Occipital lobe (tissue), 2 donors: ENCODE data around the gene SLC13A4. TPM values are rescaled to one million over a fixed set of nuclear protein-coding genes. Genes with fewer than 3 reads are reported as not detected.
"Not testable (repeated sequence)": the region's sequence is repeated elsewhere in the genome, so short reads cannot be mapped to it uniquely, and the experiment has no call there.

ENCODE experiments used
- DNase-seq: peaks from one replicate; lab custom pipeline; 2025; lab: John Stamatoyannopoulos, UW
- total RNA-seq: library from RNA; depleted of rRNA; stranded (reverse); fragments of >200 nt; gene quantifications from one replicate; pipeline ENCODE4 v1.2.3, GENCODE V29; 2014

SLC13A4 gene
- total RNA-seq, 1 donor from 2014 or later = 7.6 TPM

DNA sequence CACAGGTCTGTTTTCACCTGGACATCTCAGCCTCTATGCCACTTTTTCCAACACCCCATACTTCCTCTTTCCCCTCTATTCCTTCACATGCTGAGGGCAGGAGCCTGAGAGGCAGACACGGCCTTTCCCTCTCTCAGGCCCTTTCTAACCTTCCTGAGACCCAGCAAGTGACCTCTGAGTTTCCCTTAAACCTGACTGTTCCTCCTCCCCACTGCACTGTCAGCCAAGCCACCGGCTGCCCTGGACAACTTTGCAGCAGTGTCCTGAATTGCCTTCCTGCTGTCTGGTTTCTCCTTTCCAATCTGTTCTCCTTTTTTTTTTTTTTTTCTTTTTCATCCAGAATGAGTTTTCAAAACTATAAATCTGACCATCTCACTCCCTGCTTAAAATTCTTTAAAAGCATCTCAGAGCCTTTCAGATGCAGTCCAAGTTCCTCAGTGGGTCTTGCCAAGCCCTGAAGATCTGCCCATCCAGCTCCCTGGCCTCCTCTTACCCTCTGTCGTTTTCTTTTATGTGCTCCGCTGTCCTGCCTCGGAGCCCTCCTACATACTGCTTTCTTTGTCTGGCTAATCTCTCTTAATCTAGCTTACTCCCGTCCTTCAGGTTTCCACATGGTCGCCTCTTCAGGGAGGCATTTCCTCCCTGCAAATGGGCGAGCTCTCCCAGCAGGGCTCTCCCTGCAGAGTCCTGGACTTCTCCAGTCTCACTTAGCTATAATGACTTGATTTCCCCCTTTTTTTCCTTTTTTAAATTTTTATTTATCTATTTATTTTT, 30.5 kb downstream of the SLC13A4 start:
- DNase-seq = no peak

GRCh38 chr7:135693558-135693957, 34.4 kb downstream of the SLC13A4 start:
- no peak for DNase-seq

DNA sequence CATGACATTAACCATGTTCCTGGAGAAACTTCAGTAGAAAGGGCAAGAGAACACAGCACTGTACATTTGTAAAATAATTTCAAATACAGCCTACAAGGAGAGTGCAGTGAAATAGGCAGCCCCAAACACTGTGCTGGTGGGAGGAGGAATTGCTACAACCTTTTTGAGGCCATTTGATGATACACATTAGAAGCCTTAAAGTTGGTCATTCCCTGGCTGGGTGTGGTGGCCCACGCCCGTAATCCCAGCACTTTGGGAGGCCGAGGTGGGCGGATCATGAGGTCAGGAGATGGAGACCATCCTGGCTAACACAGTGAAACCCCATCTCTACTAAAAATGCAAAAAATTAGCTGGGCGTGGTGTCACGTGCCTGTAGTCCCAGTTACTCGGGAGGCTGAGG, 35.4 kb downstream of the SLC13A4 start:
- DNase-seq = not testable (repeated sequence)

- DNase-seq = no peak
Observed at GRCh38 chr7:135692055-135692454, 35.9 kb downstream of the SLC13A4 start.

DNA sequence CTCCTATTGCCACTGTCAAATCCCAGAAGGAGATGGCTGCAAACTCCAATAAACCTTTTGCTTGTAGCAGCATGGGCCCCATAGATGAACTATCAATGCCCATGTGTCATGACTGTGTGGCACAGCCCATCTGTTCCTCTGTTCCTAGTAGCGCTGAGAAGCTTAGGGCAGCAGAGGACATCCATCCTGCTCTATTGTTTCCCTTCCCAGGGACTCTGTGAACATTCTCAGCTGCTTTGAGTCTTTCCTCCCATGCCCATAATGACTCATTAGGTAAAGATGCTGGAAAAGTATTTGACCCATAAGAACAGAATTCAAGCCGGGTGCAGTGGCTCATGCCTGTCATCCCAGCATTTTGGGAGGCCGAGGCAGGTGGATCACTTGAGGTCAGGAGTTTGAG, 37.4 kb downstream of the SLC13A4 start:
- DNase-seq = no peak

GRCh38 chr7:135687466-135687865, 40.5 kb downstream of the SLC13A4 start:
- DNase-seq = no peak

DNA sequence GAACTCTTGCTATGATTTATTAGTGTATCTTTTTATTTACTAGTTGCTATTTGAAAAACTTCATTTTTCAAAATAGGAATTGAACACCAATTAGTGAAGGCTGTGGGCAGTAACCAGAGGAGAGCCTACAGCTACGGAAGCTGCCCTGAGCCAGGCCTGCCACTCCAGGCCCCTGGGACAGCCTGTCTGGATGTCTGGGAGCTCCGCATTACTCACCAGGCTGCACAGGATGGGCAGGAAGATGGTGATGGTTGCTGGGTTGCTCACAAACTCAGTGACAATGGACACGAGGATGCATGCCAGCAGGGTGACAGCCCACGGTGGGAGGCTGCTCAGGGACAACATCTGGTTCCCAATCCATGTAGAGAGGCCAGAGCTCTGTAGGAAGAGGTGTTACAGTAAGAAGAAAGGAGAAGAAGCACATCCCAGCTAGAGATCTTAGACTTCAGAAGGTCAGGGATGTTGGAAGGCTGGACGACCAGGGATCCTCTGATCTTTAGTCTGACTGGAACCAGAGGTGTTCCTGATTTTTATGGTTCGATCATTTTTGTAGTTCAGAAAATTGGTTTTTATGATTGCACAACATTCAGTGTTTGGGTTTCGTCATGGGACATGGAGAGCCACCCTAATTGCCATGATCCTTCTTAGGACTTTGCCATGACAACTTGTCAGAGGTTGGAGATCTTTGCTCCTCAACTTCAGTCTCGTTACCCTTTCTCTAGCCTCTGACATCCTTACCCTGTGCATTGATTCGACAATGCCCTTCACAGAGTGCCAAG, 42.5 kb downstream of the SLC13A4 start:
- DNase-seq = no peak

DNA sequence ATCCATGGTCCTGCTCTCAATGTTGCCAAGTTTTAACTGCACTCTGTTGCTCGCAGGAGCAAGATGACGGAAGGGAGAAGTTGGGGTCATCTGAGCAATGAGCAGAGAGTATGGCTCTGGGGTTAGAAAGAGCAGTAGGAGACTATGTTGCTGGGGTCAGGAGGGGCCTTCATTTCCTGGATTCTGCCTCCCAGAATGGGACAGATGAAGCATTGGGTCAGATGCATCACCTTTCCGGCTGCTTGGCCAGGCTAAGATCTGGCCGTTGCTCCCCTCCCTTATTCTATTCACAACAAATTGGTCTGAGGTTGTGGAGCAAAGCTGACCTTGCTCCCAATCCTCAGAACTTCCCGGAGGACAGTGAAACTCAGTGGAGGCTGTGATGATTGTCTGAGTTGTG, 43.3 kb downstream of the SLC13A4 start:
- DNase-seq = no peak

DNA sequence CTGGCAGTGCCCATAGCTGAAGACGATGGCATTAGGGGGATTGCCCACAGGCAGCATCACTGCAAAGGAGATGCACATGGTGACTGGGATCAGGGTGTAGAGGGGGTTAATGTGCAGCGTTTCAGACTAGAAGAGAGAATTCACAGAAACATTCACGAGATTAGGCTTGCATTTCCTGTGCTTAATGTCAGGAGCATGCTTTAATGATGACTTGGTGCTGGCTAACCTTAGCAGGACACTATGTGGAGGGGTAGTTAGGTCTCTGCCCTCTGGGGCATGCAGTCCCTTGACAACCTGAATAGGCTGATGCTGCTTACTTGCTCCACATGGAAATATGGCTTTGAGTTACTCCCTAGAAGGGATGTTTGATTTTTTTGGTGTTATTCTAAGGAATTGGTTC, 43.9 kb downstream of the SLC13A4 start:
- no peak for DNase-seq

- no peak for DNase-seq
Observed at GRCh38 chr7:135683609-135684008, 44.4 kb downstream of the SLC13A4 start.

- DNase-seq = no peak
Observed at GRCh38 chr7:135682191-135682590, 45.8 kb downstream of the SLC13A4 start.

GRCh38 chr7:135681762-135682161, 46.2 kb downstream of the SLC13A4 start:
- no peak for DNase-seq

- DNase-seq = no peak
Observed at GRCh38 chr7:135678612-135679575, 49.1 kb downstream of the SLC13A4 start.

GRCh38 chr7:135673360-135673706, 54.7 kb downstream of the SLC13A4 start:
- DNase-seq = no peak

- no peak for DNase-seq
Observed at GRCh38 chr7:135672560-135673359, 55.2 kb downstream of the SLC13A4 start.

GRCh38 chr7:135670179-135670578, 57.8 kb downstream of the SLC13A4 start:
- DNase-seq = no peak

DNA sequence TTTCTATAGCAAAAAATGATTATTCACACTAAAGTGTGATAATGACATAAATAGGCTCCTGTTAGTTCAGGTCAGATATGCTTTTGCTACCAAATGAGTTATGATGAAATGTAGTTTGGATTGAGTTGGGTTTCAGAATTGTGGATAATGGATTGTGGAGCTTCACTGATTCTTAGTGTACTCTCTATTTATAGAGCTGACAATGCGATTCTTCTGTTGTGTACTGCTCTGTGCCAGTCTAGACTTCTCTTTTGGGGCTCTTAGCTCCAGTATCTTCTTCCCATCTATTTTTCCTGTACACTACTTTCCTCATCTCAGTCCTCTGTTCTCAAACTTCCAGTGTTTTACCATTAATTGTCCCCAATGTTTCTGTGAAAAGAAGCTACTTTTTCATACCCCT, 58.2 kb downstream of the SLC13A4 start:
- no peak for DNase-seq

GRCh38 chr7:135668852-135669395, 59.1 kb downstream of the SLC13A4 start:
- DNase-seq = not testable (repeated sequence)

DNA sequence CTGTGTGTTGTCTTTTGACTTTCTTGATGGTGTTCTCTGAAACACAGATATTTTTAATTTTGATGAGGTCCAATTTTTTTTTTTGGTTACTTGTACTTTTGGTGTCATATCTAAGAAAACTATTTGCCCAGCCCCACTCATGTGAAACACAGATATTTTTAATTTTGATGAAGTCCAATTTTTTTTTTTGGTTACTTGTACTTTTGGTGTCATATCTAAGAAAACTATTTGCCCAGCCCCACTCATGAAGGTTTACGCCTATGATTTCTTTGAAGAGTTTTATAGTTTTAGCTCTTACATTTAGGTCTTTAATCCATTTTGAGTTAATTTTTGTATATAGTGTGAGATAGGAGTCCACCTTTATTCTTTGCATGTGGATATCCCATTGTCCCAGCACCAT, 60.4 kb downstream of the SLC13A4 start:
- not testable (repeated sequence) for DNase-seq

- DNase-seq = no peak
Observed at GRCh38 chr7:135666846-135667245, 61.1 kb downstream of the SLC13A4 start.

GRCh38 chr7:135666156-135666555, 61.8 kb downstream of the SLC13A4 start:
- no peak for DNase-seq
